Effector memory CD4-positive, alpha-beta T cell (primary cell): ENCODE data around the gene GALNT2.

Source experiments
- DNase-seq, 3 donors: peaks; one replicate each; pipeline ENCODE4 v3.0.0-alpha.2; 2020
- H3K27ac ChIP-seq: 2 replicates; pipeline ENCODE4 v1.7.0; 2013; ENCODE audit warnings: mild to moderate bottlenecking, low read length, moderate library complexity; ENCODE audit not compliant: insufficient read depth, poor library complexity, severe bottlenecking
- H3K27me3 ChIP-seq: replicated peaks from 2 replicates; pipeline ENCODE4 v1.7.0; 2013; ENCODE audit warnings: mild to moderate bottlenecking, low read length; ENCODE audit not compliant: insufficient read depth, control insufficient read depth, poor library complexity, severe bottlenecking
- H3K36me3 ChIP-seq: 2 replicates; pipeline ENCODE4 v1.7.0; 2013; ENCODE audit warnings: mild to moderate bottlenecking, low read length, moderate library complexity; ENCODE audit not compliant: control insufficient read depth, insufficient read depth
- H3K4me1 ChIP-seq: 2 replicates; pipeline ENCODE4 v1.7.0; 2013; ENCODE audit warnings: low read length, mild to moderate bottlenecking; ENCODE audit not compliant: control insufficient read depth, insufficient read depth, poor library complexity, severe bottlenecking
- H3K4me3 ChIP-seq: 2 replicates; pipeline ENCODE4 v1.7.0; 2013; ENCODE audit warnings: low read length, low read depth, mild to moderate bottlenecking; ENCODE audit not compliant: insufficient read depth, poor library complexity, severe bottlenecking
- H3K9me3 ChIP-seq: 2 replicates; pipeline ENCODE4 v1.7.0; 2013; ENCODE audit warnings: mild to moderate bottlenecking, low read length, moderate library complexity; ENCODE audit not compliant: control insufficient read depth

Gene GALNT2

DNA sequence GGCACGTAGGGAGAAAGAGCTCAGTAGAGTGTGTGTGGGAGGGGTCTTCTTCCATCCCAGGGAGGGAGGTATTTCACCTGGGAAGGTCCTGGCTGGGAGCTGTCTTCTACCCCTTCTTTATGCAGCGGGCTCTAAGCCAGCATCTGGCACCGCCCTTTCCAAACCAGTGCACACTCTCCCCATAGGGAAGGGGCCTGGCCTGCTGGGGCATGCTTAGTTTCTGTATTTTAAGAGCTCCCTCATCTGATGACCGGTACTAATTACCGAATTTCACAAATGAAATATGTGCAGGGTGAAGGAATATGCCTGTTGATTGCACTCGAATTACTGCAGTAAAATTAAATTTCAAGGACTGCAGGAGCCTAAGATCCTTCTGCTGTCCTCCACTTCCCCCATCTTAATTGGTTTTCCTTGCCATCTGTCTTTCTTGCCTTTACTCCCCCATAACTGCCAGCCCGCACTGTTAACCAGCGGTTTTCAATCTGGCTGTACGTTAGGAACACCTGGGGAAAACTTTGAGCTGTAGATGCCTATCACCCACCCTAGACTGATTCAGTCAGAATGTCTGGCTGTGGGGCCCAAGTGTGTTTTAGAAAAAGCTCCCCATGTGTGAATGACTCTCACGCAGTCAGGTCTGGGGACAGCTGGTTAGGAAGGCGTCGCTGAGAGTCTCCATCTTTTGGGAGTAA lies 20.1 kb downstream of the GALNT2 start:
- Histone ChIP-seq H3K27ac (no peak overlapping the region), H3K9me3 (no peaks in the 10 kb centered on the region), H3K27me3 (no peaks in the 10 kb centered on the region), H3K4me3 (no peak overlapping the region), H3K4me1 (peaks cover 8% of the 10 kb centered on the region), H3K36me3 (no peaks in the 10 kb centered on the region)
- DNase-seq, result no peak

DNA sequence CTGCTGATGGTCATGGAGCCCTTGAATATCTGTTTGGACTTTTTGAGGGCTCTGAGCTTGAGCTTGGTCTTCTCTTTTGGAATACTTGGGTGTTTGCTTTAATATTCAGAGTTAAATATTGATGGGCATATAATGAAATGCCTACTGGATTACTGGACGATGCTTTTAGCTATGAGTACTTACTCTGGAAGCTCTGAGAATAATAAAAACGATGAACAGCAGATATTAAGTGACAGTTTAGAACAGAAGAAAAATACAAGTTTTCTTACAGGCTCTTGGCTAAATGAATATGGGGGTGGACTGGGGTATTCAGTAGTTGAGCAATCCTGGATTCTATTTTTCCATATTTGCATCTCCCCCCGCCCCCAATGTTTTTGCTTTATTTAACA lies 20.7 kb downstream of the GALNT2 start:
- no peaks in the 10 kb centered on the region for H3K36me3 ChIP-seq
- no peaks in the 10 kb centered on the region for H3K9me3 ChIP-seq
- H3K4me3 ChIP-seq, result no peak overlapping the region
- H3K4me1 ChIP-seq, result peaks cover 8% of the 10 kb centered on the region
- H3K27me3 ChIP-seq, result no peaks in the 10 kb centered on the region
- DNase-seq, result no peak
- no peak overlapping the region for H3K27ac ChIP-seq

DNA sequence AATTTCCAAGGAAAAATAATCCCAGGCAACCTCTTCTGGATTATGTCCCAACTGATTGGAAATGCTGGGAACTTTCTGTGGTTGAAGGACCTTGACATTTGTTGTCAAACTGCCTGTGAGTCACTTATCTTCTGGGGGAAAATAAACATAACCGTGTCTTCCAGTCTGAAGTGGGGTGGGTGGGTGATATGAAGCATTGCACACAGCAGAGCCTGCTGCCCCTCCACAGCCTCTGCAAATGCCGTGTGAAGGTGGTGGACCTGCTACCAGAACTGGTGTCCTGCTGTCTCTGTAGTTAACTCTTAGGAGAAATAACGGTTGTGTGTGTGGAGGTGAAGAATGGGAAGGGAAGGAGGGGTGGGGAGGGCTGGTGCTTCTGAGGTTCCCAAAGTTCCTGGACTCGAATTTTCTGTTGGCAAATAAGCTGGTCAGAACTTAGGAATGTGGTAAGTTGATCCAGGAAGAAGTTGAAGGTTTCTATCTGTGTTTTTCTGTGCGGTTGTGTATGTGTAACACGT lies 23.2 kb downstream of the GALNT2 start:
- Histone ChIP-seq H3K36me3 (no peaks in the 10 kb centered on the region), H3K4me3 (no peak overlapping the region), H3K4me1 (no peaks in the 10 kb centered on the region), H3K9me3 (no peaks in the 10 kb centered on the region), H3K27me3 (no peaks in the 10 kb centered on the region), H3K27ac (no peak overlapping the region)
- DNase-seq, result no peak

DNA sequence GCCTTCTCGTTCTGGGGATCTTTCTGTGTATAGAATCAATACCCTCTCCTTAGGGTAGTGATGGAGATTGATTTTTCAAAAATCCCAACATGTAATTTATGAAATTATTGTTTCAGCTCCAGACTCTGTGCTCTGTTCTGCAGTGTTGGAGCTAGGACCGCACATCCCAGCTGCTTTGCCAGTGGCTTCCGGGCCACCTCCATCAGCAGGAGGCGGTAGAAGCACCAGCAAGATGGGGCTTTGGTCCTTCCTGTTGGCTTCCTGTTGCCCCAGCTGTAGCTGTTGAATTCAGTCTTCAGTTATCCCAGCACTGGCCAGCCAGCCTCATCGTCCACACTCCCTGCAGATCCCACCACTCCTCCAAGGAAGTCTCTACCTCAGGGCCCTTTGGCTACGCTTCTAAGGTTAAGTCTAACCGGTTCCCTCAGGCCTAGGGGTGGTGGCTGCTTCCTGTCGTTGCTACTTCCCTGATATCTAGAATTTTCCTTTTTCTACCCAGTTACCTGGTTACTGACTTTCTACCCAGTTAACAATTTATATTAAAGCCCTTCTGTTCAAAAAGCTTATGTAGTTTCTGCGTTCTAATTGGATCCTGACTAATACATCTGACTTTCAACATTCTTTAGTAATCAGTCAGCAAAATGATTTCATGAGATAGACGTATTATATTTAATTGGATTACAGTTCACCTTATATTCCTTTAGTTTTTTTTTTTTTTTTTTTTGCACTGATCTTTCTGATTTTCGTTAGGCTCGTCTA lies 24.6 kb downstream of the GALNT2 start:
- Histone ChIP-seq H3K9me3 (no peaks in the 10 kb centered on the region), H3K27me3 (no peaks in the 10 kb centered on the region), H3K27ac (no peak overlapping the region), H3K36me3 (no peaks in the 10 kb centered on the region), H3K4me1 (no peaks in the 10 kb centered on the region), H3K4me3 (no peak overlapping the region)
- no peak for DNase-seq

- Histone ChIP-seq H3K27ac (no peak overlapping the region), H3K9me3 (no peaks in the 10 kb centered on the region), H3K4me3 (no peak overlapping the region), H3K27me3 (no peaks in the 10 kb centered on the region), H3K36me3 (no peaks in the 10 kb centered on the region), H3K4me1 (no peaks in the 10 kb centered on the region)
- DNase-seq, result no peak
Measured at GRCh38 chr1:230094746-230095145, 27.7 kb downstream of the GALNT2 start.

DNA sequence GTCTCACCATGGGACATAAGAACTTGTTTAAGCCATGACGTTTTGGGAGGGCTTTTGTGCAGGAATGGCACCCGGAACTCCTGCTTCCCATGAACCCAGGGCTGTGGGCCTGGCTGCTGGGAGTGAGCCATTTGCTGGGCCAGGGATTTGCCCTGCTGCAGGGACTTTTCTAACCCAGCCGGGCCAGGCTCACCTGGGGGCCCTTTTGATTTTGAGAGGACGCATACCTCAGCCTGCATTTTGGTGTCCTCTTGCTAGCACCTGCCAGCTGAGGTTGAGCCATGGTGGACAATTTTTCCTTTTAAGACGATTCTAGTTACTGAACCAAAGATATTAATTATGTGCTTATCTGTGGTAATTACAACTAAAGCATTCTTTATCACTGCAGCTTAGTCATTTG lies 28.9 kb downstream of the GALNT2 start:
- DNase-seq, result no peak
- Histone ChIP-seq H3K4me1 (no peaks in the 10 kb centered on the region), H3K36me3 (no peaks in the 10 kb centered on the region), H3K9me3 (no peaks in the 10 kb centered on the region), H3K27me3 (no peaks in the 10 kb centered on the region), H3K27ac (no peak overlapping the region), H3K4me3 (no peak overlapping the region)

DNA sequence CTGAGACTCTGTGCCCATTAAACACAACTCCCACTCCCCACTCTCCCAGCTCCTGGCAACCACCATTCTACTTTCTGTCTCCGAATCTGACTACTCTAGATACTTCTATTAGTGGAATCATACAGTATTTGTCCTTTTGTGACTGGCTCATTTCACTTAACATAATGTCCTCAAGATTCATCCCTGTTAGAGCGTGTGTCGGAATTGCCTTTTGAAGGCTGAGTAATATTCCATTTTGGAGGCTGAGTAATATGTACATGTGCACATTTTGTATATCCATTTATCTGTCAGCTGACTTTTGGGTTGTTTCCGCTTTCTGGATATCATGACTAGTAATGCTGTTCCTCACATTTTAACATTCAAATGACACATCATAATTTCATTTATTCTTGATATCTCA lies 30.3 kb downstream of the GALNT2 start:
- no peak overlapping the region for H3K27ac ChIP-seq
- H3K4me3 ChIP-seq, result no peak overlapping the region
- no peaks in the 10 kb centered on the region for H3K4me1 ChIP-seq
- no peaks in the 10 kb centered on the region for H3K9me3 ChIP-seq
- no peaks in the 10 kb centered on the region for H3K27me3 ChIP-seq
- no peak for DNase-seq
- no peaks in the 10 kb centered on the region for H3K36me3 ChIP-seq

GRCh38 chr1:230098723-230099122 lies 31.7 kb downstream of the GALNT2 start:
- Histone ChIP-seq H3K36me3 (no peaks in the 10 kb centered on the region), H3K9me3 (no peaks in the 10 kb centered on the region), H3K4me3 (no peak overlapping the region), H3K27me3 (no peaks in the 10 kb centered on the region), H3K4me1 (peaks cover 3% of the 10 kb centered on the region), H3K27ac (no peak overlapping the region)
- DNase-seq, result no peak

DNA sequence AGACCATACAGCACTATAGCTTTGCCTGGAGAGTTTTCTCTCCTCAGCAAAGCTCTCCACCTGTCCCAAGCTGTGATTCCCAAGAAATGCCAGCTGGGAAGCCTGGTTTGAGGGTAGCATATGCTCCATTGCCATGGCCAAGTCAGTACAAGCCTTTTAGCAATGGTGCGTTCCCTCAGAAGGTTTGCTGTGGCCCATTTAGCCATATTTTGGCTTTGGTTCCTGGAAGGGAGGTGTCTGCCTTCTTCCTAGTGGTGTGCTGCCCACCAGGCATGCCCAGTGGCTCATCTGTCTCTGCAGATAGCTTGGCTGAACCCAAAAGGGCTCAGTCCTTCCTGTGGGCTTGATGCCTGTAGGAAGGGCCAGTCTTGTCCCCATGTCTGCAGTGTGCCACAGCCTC lies 32.4 kb downstream of the GALNT2 start:
- Histone ChIP-seq H3K4me1 (peaks cover 8% of the 10 kb centered on the region), H3K27ac (no peak overlapping the region), H3K36me3 (no peaks in the 10 kb centered on the region), H3K27me3 (no peaks in the 10 kb centered on the region), H3K4me3 (no peak overlapping the region), H3K9me3 (no peaks in the 10 kb centered on the region)
- no peak for DNase-seq

- H3K27ac ChIP-seq, result no peak overlapping the region
- no peak for DNase-seq
Measured at GRCh38 chr1:230100932-230101331, 33.9 kb downstream of the GALNT2 start.

More at GRCh38 chr1:230100932-230101331, 33.9 kb downstream of the GALNT2 start:
- Histone ChIP-seq H3K36me3 (no peaks in the 10 kb centered on the region), H3K4me1 (peaks cover 14% of the 10 kb centered on the region), H3K9me3 (no peaks in the 10 kb centered on the region), H3K4me3 (no peak overlapping the region), H3K27me3 (no peaks in the 10 kb centered on the region)
